ENCODE data around the gene TTC28. TPM values are rescaled to one million over a fixed set of nuclear protein-coding genes. Genes with fewer than 3 reads are reported as not detected.

TTC28 gene
- total and polyA plus RNA-seq, 2 donors (not counting 3 experiments of a cell fraction or from before 2014, with no cell fraction given), result 16.5 to 51.1 TPM

DNA sequence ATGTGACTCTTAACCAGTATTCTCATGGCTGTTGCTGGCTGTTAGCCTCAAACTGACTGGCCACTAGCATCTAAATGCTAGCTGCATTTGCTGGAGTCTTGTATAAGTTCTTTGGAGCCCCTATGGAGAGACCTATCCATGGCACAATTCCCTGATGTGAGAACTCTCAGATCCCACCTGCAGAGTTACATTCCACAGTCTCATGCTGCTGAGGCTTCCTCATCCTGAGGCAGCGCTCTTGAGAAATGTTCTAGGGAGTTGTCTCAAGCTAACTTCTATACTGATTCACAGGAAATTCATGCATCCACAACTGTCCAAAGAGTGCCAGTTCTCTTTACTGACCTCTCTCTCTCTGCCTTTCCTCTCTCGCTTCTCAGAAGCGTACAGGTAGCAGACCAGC, 542.6 kb downstream of the TTC28 start:
- no peaks in the 10 kb centered on the region for H4K20me1 ChIP-seq (replicated peaks; ENCODE audit: control insufficient read depth, extremely low read depth, insufficient read depth, low read length)
- H3K9me3 ChIP-seq (replicated peaks; ENCODE audit: control insufficient read depth, insufficient read depth, low read length), result no peaks in the 10 kb centered on the region
- ChIA-PET CTCF (no interaction called here), POLR2A (no interaction called here)
- H3K9ac ChIP-seq (replicated peaks; ENCODE audit: extremely low read depth, insufficient read depth, low read length), result no peak overlapping the region
- dilution Hi-C loops (cut with MboI; ENCODE audit: extremely low pct_ligation_motif_present, low sequenced_read_pairs), result no loop called here
- H3K79me2 ChIP-seq (ENCODE audit: control insufficient read depth, insufficient read depth, low read length), result no peaks in the 10 kb centered on the region
- H3K4me1 ChIP-seq (ENCODE audit: control insufficient read depth, extremely low read depth, insufficient read depth, low read length), result peaks cover 11% of the 10 kb centered on the region
- TF ChIP-seq MAX (IDR thresholded peaks at IDR 0.05; ENCODE audit: insufficient read depth, insufficient read length) (no peak), POLR2A (IDR thresholded peaks at IDR 0.05; ENCODE audit: low read depth, low read length) (no peak), MYC (IDR thresholded peaks at IDR 0.05; ENCODE audit: low read depth, low read length) (no peak), CTCF (IDR thresholded peaks at IDR 0.05; ENCODE audit: extremely low read depth in 1 of 2, insufficient read depth in 1 of 2, low read depth in 1 of 2, low read length in 2 of 2) (no peak), FOS (IDR thresholded peaks at IDR 0.05; ENCODE audit: borderline replicate concordance, insufficient read depth, low read length) (no peak), POLR2AphosphoS5 (IDR thresholded peaks at IDR 0.05; ENCODE audit: insufficient read depth, low read depth, low read length) (no peak), EZH2 (IDR thresholded peaks at IDR 0.05; ENCODE audit: borderline replicate concordance, low read depth, low read length, severe bottlenecking) (no peak), GATA2 (IDR thresholded peaks at IDR 0.05; ENCODE audit: insufficient read depth, insufficient read length, low read depth, low read length) (no peak), JUN (IDR thresholded peaks at IDR 0.05; ENCODE audit: borderline replicate concordance, insufficient read depth, insufficient read length, low read depth) (no peak)
- DNase-seq (ENCODE audit: low read depth, low spot score) (no peak), FAIRE-seq (no peak)
- H3K36me3 ChIP-seq (ENCODE audit: control insufficient read depth in 2 of 2, extremely low read depth in 1 of 2, insufficient read depth in 2 of 2, low read length in 2 of 2), result no peaks in the 10 kb centered on the region
- H3K4me2 ChIP-seq (ENCODE audit: insufficient read depth, low read length), result no peak overlapping the region
- H3K9me1 ChIP-seq (replicated peaks; ENCODE audit: control insufficient read depth, extremely low read depth, insufficient read depth, low read length), result no peaks in the 10 kb centered on the region
- H3K4me3 ChIP-seq (replicated peaks in 1 of 3; ENCODE audit: insufficient read depth in 1 of 3, low read depth in 1 of 3, low read length in 3 of 3), result no peak overlapping the region
- no peak overlapping the region for H2AFZ ChIP-seq (ENCODE audit: low read depth, low read length)
- intact Hi-C loops (cut with micrococcal nuclease), result no loop called here
- no peaks in the 10 kb centered on the region for H3K27me3 ChIP-seq (ENCODE audit: control insufficient read depth in 2 of 2, insufficient read depth in 2 of 2, low read length in 2 of 2)
- no peak overlapping the region for H3K27ac ChIP-seq (ENCODE audit: insufficient read depth, low read depth, low read length)
- BruUV-seq (replicated peaks), result no TSS peak

All from endothelial cell of umbilical vein (primary cell).